Measurements from ENCODE around the gene RAB6B. TPM values are rescaled to one million over a fixed set of nuclear protein-coding genes. Genes with fewer than 3 reads are reported as not detected.

The RAB6B gene
- polyA plus RNA-seq, 1 donor (not counting 4 experiments of a cell fraction or from before 2014, with no cell fraction given) = 2.2 TPM

- no peak for FAIRE-seq
These were observed 119.8 kb downstream of the RAB6B start for GRCh38 chr3:133775835-133776234.

GRCh38 chr3:133775309-133775708, 120.4 kb downstream of the RAB6B start:
- TF ChIP-seq CTCF (optimal IDR thresholded peaks at IDR 0.05 in 1 of 3, IDR thresholded peaks at IDR 0.05 in 1 of 3, conservative IDR thresholded peaks at IDR 0.05 in 1 of 3; ENCODE audit: extremely low read depth in 1 of 3, insufficient read depth in 2 of 3, low read length in 3 of 3) (no peak), EZH2 (IDR thresholded peaks at IDR 0.05; ENCODE audit: low read length) (no peak)
- FAIRE-seq = no peak

More at GRCh38 chr3:133775835-133776234, 119.8 kb downstream of the RAB6B start:
- TF ChIP-seq EZH2 (IDR thresholded peaks at IDR 0.05; ENCODE audit: low read length) (no peak), CTCF (optimal IDR thresholded peaks at IDR 0.05 in 1 of 3, IDR thresholded peaks at IDR 0.05 in 1 of 3, conservative IDR thresholded peaks at IDR 0.05 in 1 of 3; ENCODE audit: extremely low read depth in 1 of 3, insufficient read depth in 2 of 3, low read length in 3 of 3) (no peak)
- H3K4me2 ChIP-seq (ENCODE audit: control insufficient read depth, extremely low read depth, insufficient read depth, low read depth, low read length) = no peak overlapping the region
- H3K4me3 ChIP-seq (ENCODE audit: control insufficient read depth in 2 of 3, extremely low read depth in 1 of 3, insufficient read depth in 2 of 3, low read depth in 1 of 3, low read length in 3 of 3) = no peak overlapping the region
- no peaks in the 10 kb centered on the region for H3K36me3 ChIP-seq (ENCODE audit: control insufficient read depth in 2 of 2, extremely low read depth in 1 of 2, insufficient read depth in 2 of 2, low read length in 2 of 2)
- no peaks in the 10 kb centered on the region for H3K79me2 ChIP-seq (ENCODE audit: control insufficient read depth, insufficient read depth, low read length)
- no peak for DNase-seq (ENCODE audit: low read depth, low spot score)
- dilution Hi-C loops (cut with MboI; ENCODE audit: extremely low pct_ligation_motif_present, low sequenced_read_pairs) = no loop called here
- H3K27ac ChIP-seq (ENCODE audit: control insufficient read depth, insufficient read depth, low read length) = no peak overlapping the region
- H3K9me3 ChIP-seq (ENCODE audit: control insufficient read depth, low read depth, low read length) = no peaks in the 10 kb centered on the region
- no peaks in the 10 kb centered on the region for H4K20me1 ChIP-seq (ENCODE audit: control insufficient read depth, extremely low read depth, insufficient read depth, low read length)
- H3K9me1 ChIP-seq (ENCODE audit: control insufficient read depth, extremely low read depth, insufficient read depth, low read length) = no peaks in the 10 kb centered on the region
- H3K27me3 ChIP-seq (ENCODE audit: control insufficient read depth, extremely low read depth, insufficient read depth, low read length) = peaks cover 9% of the 10 kb centered on the region
- H2AFZ ChIP-seq (ENCODE audit: control insufficient read depth, low read length) = no peak overlapping the region
- peaks cover 3% of the 10 kb centered on the region for H3K4me1 ChIP-seq (ENCODE audit: control insufficient read depth, extremely low read depth, insufficient read depth, low read length)
- H3K9ac ChIP-seq (ENCODE audit: control insufficient read depth, extremely low read depth, insufficient read depth, low read length) = no peak overlapping the region

More at GRCh38 chr3:133775309-133775708, 120.4 kb downstream of the RAB6B start:
- dilution Hi-C loops (cut with MboI; ENCODE audit: extremely low pct_ligation_motif_present, low sequenced_read_pairs) = no loop called here
- Histone ChIP-seq H3K79me2 (ENCODE audit: control insufficient read depth, insufficient read depth, low read length) (no peaks in the 10 kb centered on the region), H3K36me3 (ENCODE audit: control insufficient read depth in 2 of 2, extremely low read depth in 1 of 2, insufficient read depth in 2 of 2, low read length in 2 of 2) (no peaks in the 10 kb centered on the region), H3K9me3 (ENCODE audit: control insufficient read depth, low read depth, low read length) (no peaks in the 10 kb centered on the region), H3K4me1 (ENCODE audit: control insufficient read depth, extremely low read depth, insufficient read depth, low read length) (peaks cover 3% of the 10 kb centered on the region), H3K4me2 (ENCODE audit: control insufficient read depth, extremely low read depth, insufficient read depth, low read depth, low read length) (no peak overlapping the region), H3K9me1 (ENCODE audit: control insufficient read depth, extremely low read depth, insufficient read depth, low read length) (no peaks in the 10 kb centered on the region), H3K27ac (ENCODE audit: control insufficient read depth, insufficient read depth, low read length) (no peak overlapping the region), H3K9ac (ENCODE audit: control insufficient read depth, extremely low read depth, insufficient read depth, low read length) (no peak overlapping the region), H4K20me1 (ENCODE audit: control insufficient read depth, extremely low read depth, insufficient read depth, low read length) (no peaks in the 10 kb centered on the region), H2AFZ (ENCODE audit: control insufficient read depth, low read length) (no peak overlapping the region), H3K27me3 (ENCODE audit: control insufficient read depth, extremely low read depth, insufficient read depth, low read length) (peaks cover 9% of the 10 kb centered on the region), H3K4me3 (ENCODE audit: control insufficient read depth in 2 of 3, extremely low read depth in 1 of 3, insufficient read depth in 2 of 3, low read depth in 1 of 3, low read length in 3 of 3) (no peak overlapping the region)
- DNase-seq (ENCODE audit: low read depth, low spot score) = no peak

Other genes starting within 250 kb of the RAB6B start
- 19.1 to 26.1 TPM (median 20.7 TPM) in 3 replicates for gene TOPBP1, start 233.9 kb downstream of the RAB6B start, polyA plus RNA-seq
- gene TF, start 149.5 kb downstream of the RAB6B start, polyA plus RNA-seq = 0.28 to 0.70 TPM (median 0.30 TPM) in 3 replicates
- gene SRPRB, start 90.1 kb downstream of the RAB6B start, polyA plus RNA-seq = 55.9 to 73.8 TPM (median 60.2 TPM) in 3 replicates
- gene SLCO2A1, start 134.0 kb upstream of the RAB6B start, polyA plus RNA-seq = 0.80 to 1.8 TPM (median 0.93 TPM) in 3 replicates